ENCODE measurements around the gene SETD3.

GRCh38 chr14:99397698-99398097 is 83.0 kb downstream of the SETD3 start:
- TF ChIP-seq CTCF (conservative IDR thresholded peaks at IDR 0.05 in 1 of 2, IDR thresholded peaks at IDR 0.05 in 1 of 2; ENCODE audit: extremely low read depth in 1 of 2, insufficient read depth in 1 of 2, low read depth in 1 of 2, low read length in 2 of 2) (no peak), EZH2 (IDR thresholded peaks at IDR 0.05; ENCODE audit: borderline replicate concordance, low read length) (no peak)
